ENCODE results near the gene HARBI1.

HARBI1 gene

DNA sequence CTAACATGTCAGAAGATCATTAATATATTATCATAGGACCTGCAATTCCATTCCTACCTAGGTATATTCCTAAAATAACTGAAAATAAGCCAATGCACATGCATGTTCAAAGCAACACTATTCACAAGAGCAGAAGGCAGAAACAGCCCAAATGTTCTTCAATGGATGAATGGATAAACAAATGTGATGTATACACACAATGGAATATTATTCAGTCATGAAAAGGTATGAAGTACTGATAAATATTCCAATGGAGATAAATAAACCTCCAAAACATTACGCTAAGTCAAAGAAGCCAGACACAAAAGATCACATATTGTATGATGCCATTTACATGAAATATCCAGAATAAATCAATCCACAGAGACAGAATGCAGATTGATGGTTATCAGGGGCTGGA is 40.0 kb downstream of the HARBI1 start:
- Histone ChIP-seq H3K36me3 (ENCODE audit: control insufficient read depth in 4 of 4, insufficient read depth in 4 of 4, low read length in 3 of 4) (peaks cover 0 to 2% (median 0%) of the 10 kb centered on the region in 4 experiments), H3K27ac (ENCODE audit: insufficient read depth in 1 of 2, low read depth in 1 of 2, low read length in 2 of 2, poor library complexity in 1 of 2, severe bottlenecking in 2 of 2) (no peak overlapping the region), H3K9me3 (ENCODE audit: control extremely low read depth in 1 of 5, control insufficient read depth in 4 of 5, insufficient read depth in 2 of 5, low read depth in 1 of 5, low read length in 4 of 5) (no peaks in the 10 kb centered on the region), H3K4me1 (ENCODE audit: control extremely low read depth in 1 of 4, control insufficient read depth in 4 of 4, insufficient read depth in 4 of 4, low read length in 3 of 4) (peaks cover 0 to 3% (median 0%) of the 10 kb centered on the region in 4 experiments), H3K27me3 (replicated peaks in 2 of 5; ENCODE audit: control insufficient read depth in 4 of 5, insufficient read depth in 5 of 5, low read length in 4 of 5) (no peaks in the 10 kb centered on the region), H3K4me3 (ENCODE audit: control insufficient read depth in 1 of 7, extremely low read depth in 1 of 7, insufficient read depth in 4 of 7, low read depth in 2 of 7, low read length in 6 of 7) (no peak overlapping the region)
- WGBS (ENCODE audit: insufficient coverage) = no CpG with 5 or more reads among the region's 1 CpG
- DNase-seq = no peak
- ChIA-PET CTCF (interaction anchor here (1.1 kb wide), 1 partner anchor 29 kb away, joined by 4 read pairs; no protein-coding TSS in a partner anchor), POLR2A (no interaction called here)

DNA sequence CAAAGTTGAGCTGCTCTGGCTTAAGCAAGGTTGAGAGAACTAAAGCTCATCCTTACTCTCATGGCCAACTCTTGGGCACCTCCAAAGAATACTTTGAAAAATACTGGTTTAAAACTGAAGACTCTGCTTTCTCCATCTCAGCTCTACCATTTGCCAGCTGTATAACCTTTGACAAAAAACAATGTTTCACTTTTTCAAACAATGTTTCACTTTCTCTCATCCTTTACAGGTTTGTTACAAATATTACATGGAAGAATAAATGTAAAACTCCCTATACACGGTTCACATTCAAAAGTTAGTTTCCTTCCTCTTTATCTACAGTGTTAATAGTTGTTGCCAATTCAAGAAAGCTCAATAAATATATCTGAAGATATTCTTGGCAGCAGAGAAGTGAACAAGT is 42.4 kb downstream of the HARBI1 start:
- Histone ChIP-seq H3K36me3 (ENCODE audit: control insufficient read depth in 4 of 4, insufficient read depth in 4 of 4, low read length in 3 of 4) (peaks cover 0 to 2% (median 0%) of the 10 kb centered on the region in 4 experiments), H3K9me3 (ENCODE audit: control extremely low read depth in 1 of 5, control insufficient read depth in 4 of 5, insufficient read depth in 2 of 5, low read depth in 1 of 5, low read length in 4 of 5) (no peaks in the 10 kb centered on the region), H3K4me1 (ENCODE audit: control extremely low read depth in 1 of 4, control insufficient read depth in 4 of 4, insufficient read depth in 4 of 4, low read length in 3 of 4) (peaks cover 0 to 9% (median 1%) of the 10 kb centered on the region in 4 experiments), H3K27me3 (replicated peaks in 2 of 5; ENCODE audit: control insufficient read depth in 4 of 5, insufficient read depth in 5 of 5, low read length in 4 of 5) (no peaks in the 10 kb centered on the region), H3K4me3 (ENCODE audit: control insufficient read depth in 1 of 7, extremely low read depth in 1 of 7, insufficient read depth in 4 of 7, low read depth in 2 of 7, low read length in 6 of 7) (no peak overlapping the region), H3K27ac (ENCODE audit: insufficient read depth in 1 of 2, low read depth in 1 of 2, low read length in 2 of 2, poor library complexity in 1 of 2, severe bottlenecking in 2 of 2) (no peak overlapping the region)
- WGBS (ENCODE audit: insufficient coverage) = no CpG with 5 or more reads among the region's 1 CpG
- POLR2A ChIA-PET = no interaction called here
- CTCF ChIA-PET = interaction anchor here (1.1 to 1.7 kb wide), 2 partner anchors 14 to 44 kb away, joined by 3 to 6 read pairs; no protein-coding TSS in a partner anchor
- DNase-seq = no peak

DNA sequence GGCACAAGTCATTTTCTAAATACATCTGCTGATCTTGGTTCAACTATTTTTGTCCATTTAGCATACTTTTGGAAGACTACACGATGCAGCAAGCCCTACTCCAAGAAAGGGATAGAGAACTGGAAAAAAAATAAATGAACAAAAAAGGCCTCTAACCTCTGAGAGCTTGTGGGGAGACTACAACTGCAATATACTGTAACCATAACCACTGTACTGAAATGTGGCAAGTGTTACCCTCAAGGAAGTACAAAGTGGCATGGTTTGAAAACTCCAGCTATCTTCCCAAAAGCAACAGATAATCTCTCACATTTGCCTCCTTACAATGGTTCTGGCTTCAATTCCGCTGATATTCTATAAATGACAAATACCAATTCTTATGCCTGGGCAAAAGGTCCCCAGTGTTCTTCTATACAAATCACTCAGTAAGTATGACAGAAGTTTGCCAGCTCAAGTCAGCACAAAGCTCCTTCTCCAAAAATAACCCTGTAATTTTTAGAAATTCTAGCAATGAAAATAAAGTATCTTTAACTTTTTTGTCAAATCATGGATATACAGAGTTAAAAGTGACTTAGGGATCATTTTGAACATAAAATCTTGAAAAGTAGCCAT is 46.1 kb downstream of the HARBI1 start:
- POLR2A ChIA-PET = interaction anchor here (0.6 to 0.9 kb wide), 2 partner anchors 10 to 12 kb away, joined by 3 read pairs; no protein-coding TSS in a partner anchor
- H3K36me3 ChIP-seq (ENCODE audit: control insufficient read depth in 4 of 4, insufficient read depth in 4 of 4, low read length in 3 of 4) = peaks cover 0 to 5% (median 1%) of the 10 kb centered on the region in 4 experiments

DNA sequence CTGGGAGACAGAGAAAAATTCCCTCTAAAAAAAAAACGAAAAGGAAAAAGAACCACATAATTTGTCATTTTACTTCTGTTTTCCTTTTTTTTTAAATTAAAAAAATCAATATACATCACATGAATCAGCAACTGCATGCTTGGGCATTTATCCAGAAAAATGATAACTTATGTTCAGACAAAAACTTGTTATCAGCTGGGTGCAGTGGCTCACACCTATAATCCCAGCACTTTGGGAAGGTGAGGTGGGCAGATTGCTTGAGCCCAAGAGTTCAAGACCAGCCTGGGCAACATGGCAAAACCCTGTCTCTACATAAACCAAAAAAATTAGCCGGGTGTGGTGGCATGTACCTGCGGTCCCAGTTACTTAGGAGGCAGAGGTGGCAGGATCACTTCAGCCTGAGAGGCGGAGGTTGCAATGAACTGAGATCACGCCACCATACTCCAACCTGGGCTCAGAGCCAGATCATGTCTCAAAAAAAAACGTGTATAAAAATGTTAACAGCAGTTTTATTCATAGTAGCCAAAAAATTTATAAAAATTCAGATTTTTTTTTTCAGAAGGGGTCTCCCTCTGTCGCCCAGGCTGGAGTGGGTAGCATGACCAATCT is 51.7 kb downstream of the HARBI1 start:
- Histone ChIP-seq H3K4me1 (ENCODE audit: control extremely low read depth in 1 of 4, control insufficient read depth in 4 of 4, insufficient read depth in 4 of 4, low read length in 3 of 4) (peaks cover 8 to 17% (median 12%) of the 10 kb centered on the region in 4 experiments), H3K4me3 (ENCODE audit: control insufficient read depth in 1 of 7, extremely low read depth in 1 of 7, insufficient read depth in 4 of 7, low read depth in 2 of 7, low read length in 6 of 7) (no peak overlapping the region), H3K27ac (ENCODE audit: insufficient read depth in 1 of 2, low read depth in 1 of 2, low read length in 2 of 2, poor library complexity in 1 of 2, severe bottlenecking in 2 of 2) (no peak overlapping the region), H3K27me3 (replicated peaks in 2 of 5; ENCODE audit: control insufficient read depth in 4 of 5, insufficient read depth in 5 of 5, low read length in 4 of 5) (no peaks in the 10 kb centered on the region), H3K9me3 (ENCODE audit: control extremely low read depth in 1 of 5, control insufficient read depth in 4 of 5, insufficient read depth in 2 of 5, low read depth in 1 of 5, low read length in 4 of 5) (no peaks in the 10 kb centered on the region), H3K36me3 (ENCODE audit: control insufficient read depth in 4 of 4, insufficient read depth in 4 of 4, low read length in 3 of 4) (peaks cover 0 to 5% (median 0%) of the 10 kb centered on the region in 4 experiments)
- DNase-seq = no peak
- WGBS (ENCODE audit: insufficient coverage) = 91% methylated on average over 4 of the region's 7 CpGs
- ChIA-PET POLR2A (no interaction called here), CTCF (no interaction called here)

More for the DNA sequence above, 46.1 kb downstream of the HARBI1 start:
- no peak for DNase-seq
- H3K4me3 ChIP-seq (ENCODE audit: control insufficient read depth in 1 of 7, extremely low read depth in 1 of 7, insufficient read depth in 4 of 7, low read depth in 2 of 7, low read length in 6 of 7) = no peak overlapping the region
- 100% methylated on average over 1 of the region's 2 CpGs for WGBS (ENCODE audit: insufficient coverage)
- H3K9me3 ChIP-seq (ENCODE audit: control extremely low read depth in 1 of 5, control insufficient read depth in 4 of 5, insufficient read depth in 2 of 5, low read depth in 1 of 5, low read length in 4 of 5) = no peaks in the 10 kb centered on the region
- H3K27me3 ChIP-seq (replicated peaks in 2 of 5; ENCODE audit: control insufficient read depth in 4 of 5, insufficient read depth in 5 of 5, low read length in 4 of 5) = no peaks in the 10 kb centered on the region
- H3K27ac ChIP-seq (ENCODE audit: insufficient read depth in 1 of 2, low read depth in 1 of 2, low read length in 2 of 2, poor library complexity in 1 of 2, severe bottlenecking in 2 of 2) = no peak overlapping the region
- peaks cover 0 to 9% (median 1%) of the 10 kb centered on the region in 4 experiments for H3K4me1 ChIP-seq (ENCODE audit: control extremely low read depth in 1 of 4, control insufficient read depth in 4 of 4, insufficient read depth in 4 of 4, low read length in 3 of 4)
- CTCF ChIA-PET = interaction anchor here (0.6 to 0.7 kb wide), 3 partner anchors 10 to 48 kb away, joined by 3 to 4 read pairs (median 3); no protein-coding TSS in a partner anchor

DNA sequence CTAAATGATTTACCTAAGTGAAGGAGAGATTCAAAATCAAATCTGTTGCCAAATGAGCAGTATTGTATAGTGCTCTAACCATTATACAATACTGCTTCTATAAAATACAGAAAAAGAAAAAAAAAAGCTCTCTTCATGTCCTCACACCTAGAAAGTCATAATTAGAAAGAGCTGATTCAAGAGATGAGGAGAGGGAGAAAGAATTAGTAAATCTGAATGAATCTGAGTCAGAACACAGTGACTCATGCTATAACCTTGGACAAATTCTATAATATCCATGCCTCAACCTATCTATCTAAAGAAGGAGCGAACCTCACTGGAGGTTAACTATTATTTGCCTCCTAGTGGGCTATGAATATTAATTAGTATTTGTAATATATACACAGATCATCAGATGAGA is 52.6 kb downstream of the HARBI1 start:
- Histone ChIP-seq H3K27ac (ENCODE audit: insufficient read depth in 1 of 2, low read depth in 1 of 2, low read length in 2 of 2, poor library complexity in 1 of 2, severe bottlenecking in 2 of 2) (no peak overlapping the region), H3K36me3 (ENCODE audit: control insufficient read depth in 4 of 4, insufficient read depth in 4 of 4, low read length in 3 of 4) (peaks cover 0 to 5% (median 0%) of the 10 kb centered on the region in 4 experiments), H3K9me3 (ENCODE audit: control extremely low read depth in 1 of 5, control insufficient read depth in 4 of 5, insufficient read depth in 2 of 5, low read depth in 1 of 5, low read length in 4 of 5) (no peaks in the 10 kb centered on the region), H3K4me1 (ENCODE audit: control extremely low read depth in 1 of 4, control insufficient read depth in 4 of 4, insufficient read depth in 4 of 4, low read length in 3 of 4) (peaks cover 9 to 24% (median 20%) of the 10 kb centered on the region in 4 experiments), H3K27me3 (replicated peaks in 2 of 5; ENCODE audit: control insufficient read depth in 4 of 5, insufficient read depth in 5 of 5, low read length in 4 of 5) (no peaks in the 10 kb centered on the region), H3K4me3 (ENCODE audit: control insufficient read depth in 1 of 7, extremely low read depth in 1 of 7, insufficient read depth in 4 of 7, low read depth in 2 of 7, low read length in 6 of 7) (no peak overlapping the region)
- no CpG with 5 or more reads among the region's 1 CpG for WGBS (ENCODE audit: insufficient coverage)
- POLR2A ChIA-PET = interaction anchor here (0.6 kb wide), 1 partner anchor 23 kb away, joined by 4 read pairs; no protein-coding TSS in a partner anchor
- DNase-seq = no peak
- CTCF ChIA-PET = no interaction called here

DNA sequence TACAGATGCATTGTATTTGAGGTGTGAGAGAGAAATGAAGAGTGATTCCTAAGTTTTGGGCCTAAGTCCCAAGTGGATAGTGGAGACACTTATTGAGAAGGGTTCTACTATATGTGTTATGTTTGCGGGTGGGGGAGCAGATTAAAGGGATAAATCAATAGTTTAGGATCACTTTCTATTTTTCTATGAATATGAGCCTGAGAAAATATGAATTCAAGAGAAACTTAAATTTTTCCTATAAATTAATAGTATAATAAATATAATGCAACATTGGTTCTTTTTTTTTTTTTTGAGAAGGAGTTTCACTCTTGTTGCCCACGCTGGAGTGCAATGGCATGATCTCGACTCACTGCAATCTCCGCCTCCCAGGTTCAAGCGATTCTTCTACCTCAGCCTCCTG is 54.5 kb downstream of the HARBI1 start:
- CTCF ChIA-PET = interaction anchor here (0.8 to 2.2 kb wide), 3 partner anchors 17 to 33 kb away, joined by 3 to 9 read pairs (median 3); no protein-coding TSS in a partner anchor
- no peaks in the 10 kb centered on the region for H3K9me3 ChIP-seq (ENCODE audit: control extremely low read depth in 1 of 5, control insufficient read depth in 4 of 5, insufficient read depth in 2 of 5, low read depth in 1 of 5, low read length in 4 of 5)
- DNase-seq = no peak
- H3K36me3 ChIP-seq (ENCODE audit: control insufficient read depth in 4 of 4, insufficient read depth in 4 of 4, low read length in 3 of 4) = peaks cover 0 to 4% (median 2%) of the 10 kb centered on the region in 4 experiments
- POLR2A ChIA-PET = interaction anchor here (0.6 kb wide), 1 partner anchor 12 kb away, joined by 3 read pairs; no protein-coding TSS in a partner anchor
- H3K4me1 ChIP-seq (ENCODE audit: control extremely low read depth in 1 of 4, control insufficient read depth in 4 of 4, insufficient read depth in 4 of 4, low read length in 3 of 4) = peaks cover 9 to 31% (median 21%) of the 10 kb centered on the region in 4 experiments
- H3K4me3 ChIP-seq (ENCODE audit: control insufficient read depth in 1 of 7, extremely low read depth in 1 of 7, insufficient read depth in 4 of 7, low read depth in 2 of 7, low read length in 6 of 7) = no peak overlapping the region
- 90% methylated on average over 4 of the region's 5 CpGs for WGBS (ENCODE audit: insufficient coverage)
- H3K27ac ChIP-seq (ENCODE audit: insufficient read depth in 1 of 2, low read depth in 1 of 2, low read length in 2 of 2, poor library complexity in 1 of 2, severe bottlenecking in 2 of 2) = no peak overlapping the region
- H3K27me3 ChIP-seq (replicated peaks in 2 of 5; ENCODE audit: control insufficient read depth in 4 of 5, insufficient read depth in 5 of 5, low read length in 4 of 5) = no peaks in the 10 kb centered on the region

Measured in common myeloid progenitor, CD34-positive (primary cell).